Psoas muscle (tissue), 8 donors: Measurements from ENCODE around the gene PCDHGA11. TPM values are rescaled to one million over a fixed set of nuclear protein-coding genes. Genes with fewer than 3 reads are reported as not detected.
"Not testable (repeated sequence)": the region's sequence is repeated elsewhere in the genome, so short reads cannot be mapped to it uniquely, and the experiment has no call there.

Source experiments
- ATAC-seq, 4 donors: fragments of 200-7000 bp; cut with Tn5 transposase; one replicate each; pipeline ENCODE4 v1.9.1; 2020; ENCODE audit warnings: moderate library complexity in 3 of 4, mild to moderate bottlenecking in 2 of 4
- DNase-seq, 2 donors: peaks; one replicate each; pipeline ENCODE4 v3.0.0-alpha.2; 2020
- H3K27ac ChIP-seq: fragments of 200-600 bp; one replicate; pipeline ENCODE4 v1.8.0; 2022
- H3K27me3 ChIP-seq, 3 donors: fragments of 200-600 bp in 1 of 3; one replicate each; pipeline versions ENCODE4 v1.6.1 to v1.8.0; 2013 to 2022; ENCODE audit warnings: low read length in 2 of 3, mild to moderate bottlenecking in 2 of 3, moderate library complexity in 1 of 3; ENCODE audit not compliant: insufficient read depth in 3 of 3
- H3K36me3 ChIP-seq, 2 donors: fragments of 200-600 bp in 1 of 2; one replicate each; pipeline versions ENCODE4 v1.6.1 to v1.8.0; 2013 to 2022; ENCODE audit warnings: low read depth in 1 of 2, mild to moderate bottlenecking in 1 of 2, moderate library complexity in 1 of 2; ENCODE audit not compliant: insufficient read depth in 1 of 2
- H3K4me1 ChIP-seq: fragments of 200-600 bp; one replicate; pipeline ENCODE4 v1.8.0; 2022
- H3K4me3 ChIP-seq: fragments of 200-600 bp; one replicate; pipeline ENCODE4 v1.8.0; 2022; ENCODE audit warnings: mild to moderate bottlenecking
- H3K9me3 ChIP-seq: fragments of 200-600 bp; one replicate; pipeline ENCODE4 v1.8.0; 2022
- WGBS, 3 donors: extraction: QIAGEN DNeasy Blood & Tissue Kit; methylation state at CpG; one replicate each; pipeline versions ENCODE4 v1.1.6 to v1.1.7; 2013; 5-methylcytosine and 5-hydroxymethylcytosine counted together
- intact Hi-C, 2 donors: fragments of 100-400 bp; cut with DNase I; formaldehyde crosslinking; loops; one replicate each; pipeline versions ENCODE4 v1.11.0 to v1.14.2; 2022
- polyA plus RNA-seq, 3 donors: library from polyadenylated mRNA; stranded (reverse); fragments of 200-250 nt; gene quantifications; one replicate each; pipeline ENCODE4 v1.2.3, GENCODE V29; 2013
- total RNA-seq, 4 donors: library from RNA; stranded (reverse); fragmentation: NEBNext Ultra II Directional in 2 of 4; extraction: Animal tissue kit (Norgen Biotek cat#: 25700) in 2 of 4; gene quantifications; one replicate each; pipeline versions ENCODE4 v1.2.1 to v1.2.4, GENCODE V29; 2021 to 2023
- TF ChIP-seq, protein P1 (sequence below): fragments of 200-600 bp; IDR thresholded peaks from one replicate; pipeline ENCODE4 v1.8.0; 2022; ENCODE audit warnings: antibody characterized with exemption
- donor health status: healthy with polysubstance abuse.
- donor health status: DM: no; HTN: no; CAD: no; lungs with moderate emphysema.
- donor health status: Bipolar disorder and iron deficiency.
- donor health status: healthy.
- donor health status: DM: yes; HTN: yes; CAD: no.
- donor health status: DM: no; HTN: no; CAD: no.
- donor health status: DM: no; HTN: no; CAD: no.
- donor health status: DM: yes; HTN: yes; CAD: no.

Gene PCDHGA11
- total and polyA plus RNA-seq, 7 donors: 0.21 to 4.4 (median 0.94) TPM

GRCh38 chr5:141382469-141383294 is 38.2 kb upstream of the PCDHGA11 start, which contains the start of gene PCDHGA7:
Gene PCDHGA7, plus strand, starts transcription at chr5:141382742. Its CDS starts 158 bp downstream, at chr5:141382900.
- Histone ChIP-seq H3K36me3 (no peaks in the 10 kb centered on the region), H3K27ac (no peak within 1 kb of the TSS), H3K27me3 (peaks cover 0 to 28% (median 2%) of the 10 kb centered on the region in 3 donors), H3K9me3 (no peaks in the 10 kb centered on the region), H3K4me3 (peak within 1 kb of the TSS; percentile 58), H3K4me1 (no peaks in the 10 kb centered on the region)
- DNase-seq: no peak
- intact Hi-C loops: no loop called here
- WGBS, 3 donors: 18 to 22% (median 20%) methylated on average over 37 of the region's 37 CpGs
- TF ChIP-seq, protein P1, sequence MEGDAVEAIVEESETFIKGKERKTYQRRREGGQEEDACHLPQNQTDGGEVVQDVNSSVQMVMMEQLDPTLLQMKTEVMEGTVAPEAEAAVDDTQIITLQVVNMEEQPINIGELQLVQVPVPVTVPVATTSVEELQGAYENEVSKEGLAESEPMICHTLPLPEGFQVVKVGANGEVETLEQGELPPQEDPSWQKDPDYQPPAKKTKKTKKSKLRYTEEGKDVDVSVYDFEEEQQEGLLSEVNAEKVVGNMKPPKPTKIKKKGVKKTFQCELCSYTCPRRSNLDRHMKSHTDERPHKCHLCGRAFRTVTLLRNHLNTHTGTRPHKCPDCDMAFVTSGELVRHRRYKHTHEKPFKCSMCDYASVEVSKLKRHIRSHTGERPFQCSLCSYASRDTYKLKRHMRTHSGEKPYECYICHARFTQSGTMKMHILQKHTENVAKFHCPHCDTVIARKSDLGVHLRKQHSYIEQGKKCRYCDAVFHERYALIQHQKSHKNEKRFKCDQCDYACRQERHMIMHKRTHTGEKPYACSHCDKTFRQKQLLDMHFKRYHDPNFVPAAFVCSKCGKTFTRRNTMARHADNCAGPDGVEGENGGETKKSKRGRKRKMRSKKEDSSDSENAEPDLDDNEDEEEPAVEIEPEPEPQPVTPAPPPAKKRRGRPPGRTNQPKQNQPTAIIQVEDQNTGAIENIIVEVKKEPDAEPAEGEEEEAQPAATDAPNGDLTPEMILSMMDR: peak; percentile 35
- peak in 3 of 4 donors; percentile 49 to 77 (median 72) for ATAC-seq

DNA sequence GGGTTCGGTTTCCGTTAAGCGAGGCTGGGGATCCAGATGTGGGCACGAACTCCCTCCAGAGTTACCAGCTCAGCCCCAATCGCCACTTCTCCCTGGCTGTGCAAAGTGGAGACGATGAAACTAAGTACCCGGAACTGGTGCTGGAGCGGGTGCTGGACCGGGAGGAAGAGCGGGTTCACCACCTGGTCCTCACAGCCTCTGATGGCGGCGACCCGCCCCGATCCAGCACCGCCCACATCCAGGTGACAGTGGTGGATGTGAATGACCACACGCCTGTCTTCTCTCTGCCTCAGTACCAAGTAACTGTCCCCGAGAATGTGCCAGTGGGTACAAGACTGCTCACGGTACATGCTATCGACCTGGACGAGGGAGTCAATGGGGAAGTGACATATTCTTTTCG is 37.5 kb upstream of the PCDHGA11 start:
- peaks cover 0 to 29% (median 2%) of the 10 kb centered on the region in 3 donors for H3K27me3 ChIP-seq
- no peaks in the 10 kb centered on the region for H3K36me3 ChIP-seq
- H3K4me1 ChIP-seq: no peaks in the 10 kb centered on the region
- WGBS, 3 donors: 38 to 47% (median 45%) methylated on average over 21 of the region's 21 CpGs
- no peaks in the 10 kb centered on the region for H3K9me3 ChIP-seq
- TF ChIP-seq, protein P1: no peak
- no peak for ATAC-seq
- H3K4me3 ChIP-seq: peak overlapping the region; percentile 58
- intact Hi-C loops: no loop called here
- no peak for DNase-seq
- no peak overlapping the region for H3K27ac ChIP-seq

DNA sequence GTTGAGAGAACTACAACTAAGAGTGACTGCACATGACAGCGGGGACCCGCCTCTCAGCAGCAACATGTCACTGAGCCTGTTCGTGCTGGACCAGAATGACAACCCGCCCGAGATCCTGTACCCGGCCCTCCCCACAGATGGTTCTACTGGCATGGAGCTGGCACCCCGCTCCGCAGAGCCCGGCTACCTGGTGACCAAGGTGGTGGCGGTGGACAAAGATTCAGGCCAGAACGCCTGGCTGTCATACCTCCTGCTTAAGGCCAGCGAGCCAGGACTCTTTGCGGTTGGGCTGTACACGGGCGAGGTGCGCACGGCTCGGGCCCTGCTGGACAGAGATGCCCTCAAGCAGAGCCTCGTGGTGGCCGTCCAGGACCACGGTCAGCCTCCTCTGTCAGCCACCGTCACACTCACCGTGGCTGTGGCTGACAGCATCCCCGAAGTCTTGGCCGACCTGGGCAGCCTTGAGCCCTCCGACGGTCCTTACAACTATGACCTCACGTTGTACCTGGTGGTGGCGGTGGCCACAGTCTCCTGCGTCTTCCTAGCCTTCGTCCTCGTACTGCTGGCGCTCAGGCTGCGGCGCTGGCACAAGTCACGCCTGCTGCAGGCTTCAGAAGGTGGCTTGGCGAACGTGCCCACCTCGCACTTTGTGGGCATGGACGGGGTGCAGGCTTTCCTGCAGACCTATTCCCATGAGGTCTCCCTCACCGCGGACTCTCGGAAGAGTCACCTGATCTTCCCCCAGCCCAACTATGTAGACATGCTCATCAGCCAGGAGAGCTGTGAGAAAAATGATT is 36.2 kb upstream of the PCDHGA11 start:
- intact Hi-C loops: no loop called here
- Histone ChIP-seq H3K9me3 (no peaks in the 10 kb centered on the region), H3K4me1 (no peaks in the 10 kb centered on the region), H3K27me3 (peaks cover 0 to 38% (median 7%) of the 10 kb centered on the region in 3 donors), H3K36me3 (no peaks in the 10 kb centered on the region), H3K4me3 (no peak overlapping the region), H3K27ac (no peak overlapping the region)
- ATAC-seq (no peak), DNase-seq (no peak)
- 49 to 63% (median 49%) methylated on average over 41 to 43 of the region's 43 CpGs for WGBS, 3 donors
- TF ChIP-seq, protein P1: no peak

- Histone ChIP-seq H3K4me3 (peak within 1 kb of the TSS; percentile 55), H3K27me3 (peaks cover 0 to 40% (median 12%) of the 10 kb centered on the region in 3 donors)
- intact Hi-C loops, H3K27ac ChIP-seq, H3K36me3 ChIP-seq, H3K4me1 ChIP-seq, H3K9me3 ChIP-seq: not testable (repeated sequence)
- DNase-seq: peak; percentile 40 to 73
- ATAC-seq: peak; percentile 86 to 94 (median 90)
- WGBS, 3 donors: 6 to 13% (median 12%) methylated on average over 20 to 21 of the region's 40 CpGs
- TF ChIP-seq, protein P1: peak; percentile 54
Measured at GRCh38 chr5:141387557-141388311, 33.1 kb upstream of the PCDHGA11 start, which contains the start of gene PCDHGB4. Gene PCDHGB4, plus strand, starts transcription at chr5:141387698. Its CDS starts 187 bp downstream, at chr5:141387885.
